HL-60 (cell line): ENCODE data around the gene CFAP161.

Experiments
- DNase-seq, 2 experiments: peaks; one replicate each; pipeline ENCODE4 v3.0.0-alpha.2; 2010 to 2020; ENCODE audit warnings: low read depth in 1 of 2, low spot score in 1 of 2
- H3K27ac ChIP-seq: fragments of 250-450 bp; sonication (Bioruptor Pico); replicated peaks from 2 replicates; pipeline ENCODE4 v1.5.1; 2020; ENCODE audit warnings: mild to moderate bottlenecking, moderate library complexity
- H3K27me3 ChIP-seq: fragments of 250-450 bp; sonication (Bioruptor Pico); 2 replicates; pipeline ENCODE4 v1.5.1; 2021; ENCODE audit warnings: mild to moderate bottlenecking, moderate library complexity; ENCODE audit not compliant: insufficient read depth, poor library complexity, severe bottlenecking
- H3K4me3 ChIP-seq: replicated peaks from 2 replicates; pipeline ENCODE4 v1.5.1; 2011; ENCODE audit warnings: mild to moderate bottlenecking, control low read depth, low read length; ENCODE audit not compliant: insufficient read depth
- CTCF ChIP-seq: IDR thresholded peaks from one replicate; pipeline ENCODE4 v1.5.1; 2011; ENCODE audit warnings: low read length, control low read depth, inconsistent platforms; ENCODE audit not compliant: insufficient read depth
- GABPA ChIP-seq: IDR thresholded peaks from 2 replicates; pipeline ENCODE4 v1.6.1; 2012; ENCODE audit warnings: low read depth
- POLR2AphosphoS5 ChIP-seq: IDR thresholded peaks from 2 replicates; pipeline ENCODE4 v1.6.1; 2012; ENCODE audit warnings: low read depth
- REST ChIP-seq: IDR thresholded peaks from 2 replicates; pipeline ENCODE4 v1.6.1; 2012; ENCODE audit warnings: low read depth; ENCODE audit not compliant: insufficient replicate concordance
- SPI1 ChIP-seq: IDR thresholded peaks from 2 replicates; pipeline ENCODE4 v1.6.1; 2012; ENCODE audit warnings: low read depth, mild to moderate bottlenecking, borderline replicate concordance
- long read RNA-seq: library from polyadenylated mRNA; unstranded; transcript quantifications from one replicate; pipeline ENCODE4 v2.0.0, GENCODE V29; 2020

Gene CFAP161
- long read RNA-seq, result 0 reads

- H3K27ac ChIP-seq, result no peak within 1 kb of the TSS
- no peak for DNase-seq
Measured at GRCh38 chr15:81133782-81134461, at the start of gene CFAP161. Gene CFAP161 (plus strand): TSS chr15:81134270. CDS start chr15:81134330, 60 bp downstream.

GRCh38 chr15:81084716-81085115, 49.4 kb upstream of the CFAP161 start:
- TF ChIP-seq SPI1 (no peak), GABPA (no peak), CTCF (no peak), POLR2AphosphoS5 (no peak), REST (no peak)
- H3K27ac ChIP-seq, result no peak overlapping the region
- DNase-seq, result no peak
- peaks cover 3% of the 10 kb centered on the region for H3K27me3 ChIP-seq
- H3K4me3 ChIP-seq, result no peak overlapping the region

More at GRCh38 chr15:81133782-81134461, at the start of gene CFAP161:
- no peak for TF ChIP-seq GABPA
- no peak for TF ChIP-seq CTCF
- no peak for TF ChIP-seq POLR2AphosphoS5
- no peak for TF ChIP-seq SPI1
- no peak for TF ChIP-seq REST
- Histone ChIP-seq H3K4me3 (no peak within 1 kb of the TSS), H3K27me3 (peaks cover 37% of the 10 kb centered on the region)

- no peak overlapping the region for H3K4me3 ChIP-seq
- TF ChIP-seq SPI1 (no peak), POLR2AphosphoS5 (no peak), REST (no peak), GABPA (no peak), CTCF (no peak)
- no peak overlapping the region for H3K27ac ChIP-seq
- DNase-seq, result no peak
- H3K27me3 ChIP-seq, result peaks cover 4% of the 10 kb centered on the region
Measured at GRCh38 chr15:81085213-81085612, 48.9 kb upstream of the CFAP161 start.
